HUDEP-2 (cell line): ENCODE measurements around the gene CCT8.
"Not testable (repeated sequence)": the region's sequence is repeated elsewhere in the genome, so short reads cannot be mapped to it uniquely, and the experiment has no call there.

ENCODE experiments used
- DNase-seq, 76 experiments: peaks; one replicate each; lab custom pipeline; 2025; ENCODE audit not compliant: unreplicated experiment in 76 of 76; lab: John Stamatoyannopoulos, UW

CCT8 gene

GRCh38 chr21:29024474-29025327 is 48.7 kb downstream of the CCT8 start, which contains the start of gene USP16:
TSS of gene USP16 (plus strand) at chr21:29024668. CDS start at chr21:29027914, 3,246 bp downstream.
- DNase-seq, result peak; percentile 78 to 100 (median 97)

DNA sequence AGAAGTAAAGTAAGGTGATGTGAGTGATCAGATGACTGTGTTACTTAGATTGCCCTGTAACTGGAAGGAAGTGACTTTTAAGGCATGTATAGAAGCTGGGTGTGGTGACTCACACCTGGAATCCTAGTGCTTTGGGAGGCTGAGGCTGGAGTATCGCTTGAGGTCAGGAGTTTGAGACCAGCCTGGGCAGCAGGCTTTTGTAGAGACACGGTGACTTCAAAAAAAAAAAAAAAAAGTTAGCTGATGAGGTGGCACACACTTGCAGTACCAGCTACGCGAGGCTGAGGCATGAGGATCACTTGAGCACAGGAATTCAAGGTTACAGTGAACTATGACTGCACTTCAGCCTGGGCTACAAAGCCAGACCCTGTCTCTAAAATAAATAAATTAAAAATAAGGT is 51.3 kb downstream of the CCT8 start:
- no peak for DNase-seq

DNA sequence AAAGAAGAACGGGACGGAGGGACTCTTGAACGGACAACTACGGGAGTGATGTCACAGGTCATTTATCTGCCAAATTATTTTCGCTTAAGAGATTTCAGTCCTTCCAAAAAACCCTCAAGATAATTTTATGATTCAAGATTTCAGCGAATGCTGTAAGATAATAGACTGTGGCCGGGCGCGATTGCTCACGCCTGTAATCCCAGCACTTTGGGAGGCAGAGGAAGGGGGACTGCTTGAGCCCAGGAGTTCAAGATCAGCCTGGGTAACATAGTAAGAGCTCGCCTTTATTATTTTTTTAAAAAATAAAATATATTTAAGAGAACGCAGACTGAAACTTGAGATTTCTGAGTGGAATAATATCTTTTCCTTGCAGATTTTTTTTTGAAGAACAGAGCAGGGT is 54.9 kb downstream of the CCT8 start:
- DNase-seq, result peak in 20 of 76 experiments; percentile 5 to 52 (median 26)

DNA sequence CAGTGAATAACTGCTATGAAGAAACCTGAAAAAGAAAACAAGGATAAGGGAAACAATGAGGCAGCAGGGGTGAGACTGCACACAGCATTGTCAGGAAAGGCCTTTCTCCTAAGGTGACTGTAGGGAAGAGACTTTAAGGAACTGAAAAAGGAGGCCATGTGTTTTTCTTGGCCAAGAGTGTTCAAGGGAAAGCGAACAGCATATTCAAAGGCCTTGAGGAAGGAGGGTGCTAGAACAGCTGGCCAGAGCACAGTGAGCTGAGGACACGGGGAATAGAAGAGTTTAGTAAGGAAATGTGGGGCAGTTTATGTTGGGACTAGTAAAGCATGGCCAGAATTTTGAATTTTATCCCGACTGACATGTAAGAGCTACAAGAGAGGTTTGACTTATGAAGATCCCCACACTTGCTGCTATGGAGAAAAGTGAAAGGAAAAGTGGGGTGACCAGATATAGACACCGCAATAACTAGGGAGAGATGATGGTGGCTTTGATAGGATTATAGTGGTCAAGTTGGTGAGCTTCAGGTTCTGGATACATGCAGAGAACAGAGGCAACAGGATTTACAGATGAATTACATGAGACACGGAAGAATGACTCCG is 55.7 kb downstream of the CCT8 start:
- no peak for DNase-seq

- DNase-seq, result not testable (repeated sequence)
These were observed 62.2 kb downstream of the CCT8 start for GRCh38 chr21:29011236-29011635.

DNA sequence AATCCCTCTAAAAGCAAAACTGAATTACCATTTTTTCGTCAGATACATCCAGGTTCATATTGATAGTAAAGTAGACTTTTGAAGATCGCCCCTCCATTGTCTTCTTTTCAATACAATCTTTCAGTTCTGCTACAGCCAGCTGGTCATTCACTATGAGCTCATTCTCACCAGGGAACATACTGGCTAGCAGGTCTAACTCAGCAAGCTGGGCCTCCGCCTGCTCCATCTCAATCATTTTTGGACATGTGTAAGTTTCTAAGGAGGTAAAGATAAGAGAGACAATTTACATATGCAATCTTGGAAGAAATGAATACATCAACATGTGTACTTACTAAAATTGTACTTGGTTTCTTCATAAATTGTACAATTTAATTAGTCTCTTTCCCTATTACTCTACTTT is 65.1 kb downstream of the CCT8 start:
- no peak for DNase-seq

GRCh38 chr21:29007810-29008209 is 65.6 kb downstream of the CCT8 start:
- DNase-seq, result no peak

- DNase-seq, result no peak
These were observed 66.3 kb downstream of the CCT8 start for GRCh38 chr21:29007135-29007534.
